H1 (cell line): ENCODE results near the gene ST6GALNAC3. TPM values are rescaled to one million over a fixed set of nuclear protein-coding genes. Genes with fewer than 3 reads are reported as not detected.

Experiments
- CBX5 ChIP-seq: fragments of 300-800, 300-1000 bp; sonication (generic); IDR thresholded peaks from 2 replicates; pipeline ENCODE4 v1.7.1; 2016; ENCODE audit warnings: antibody characterized with exemption, low read length, low read depth
- CREB1 ChIP-seq: IDR thresholded peaks from 2 replicates; pipeline ENCODE4 v1.6.1; 2012; ENCODE audit warnings: inconsistent platforms
- EGR1 ChIP-seq: IDR thresholded peaks from 2 replicates; pipeline ENCODE4 v1.6.1; 2011; ENCODE audit warnings: low read depth, low read length, borderline replicate concordance
- polyA plus RNA-seq, 7 experiments: library from polyadenylated mRNA; depleted of rRNA in 3 of 7; stranded (reverse) in 5 of 7; unstranded in 2 of 7; fragments of >200 nt in 5 of 7; fragments of 200-250 nt in 2 of 7; gene quantifications; 1 replicate in 5 of 7; 2 replicates in 1 of 7; 4 replicates in 1 of 7; pipeline versions ENCODE4 v1.2.1 to v1.2.3, GENCODE V29; 2011 to 2013; ENCODE audit warnings: missing spikeins in 2 of 7, mixed read lengths in 2 of 7
- total RNA-seq: library from RNA; stranded (reverse); fragmentation: NEBNext Ultra II Directional; extraction: Animal tissue kit (Norgen Biotek cat#: 25700); gene quantifications from 2 replicates; pipeline ENCODE4 v1.2.1, GENCODE V29; 2021
- TF ChIP-seq, protein P1 (sequence below): IDR thresholded peaks from 2 replicates; pipeline ENCODE4 v1.6.1; 2012; ENCODE audit warnings: low read length, inconsistent platforms

ST6GALNAC3 gene
- total and polyA plus RNA-seq, 2 of the 8 experiments (the other 6 are each of a cell fraction or from before 2014, with no cell fraction given) = 4.9 to 19.0 TPM

DNA sequence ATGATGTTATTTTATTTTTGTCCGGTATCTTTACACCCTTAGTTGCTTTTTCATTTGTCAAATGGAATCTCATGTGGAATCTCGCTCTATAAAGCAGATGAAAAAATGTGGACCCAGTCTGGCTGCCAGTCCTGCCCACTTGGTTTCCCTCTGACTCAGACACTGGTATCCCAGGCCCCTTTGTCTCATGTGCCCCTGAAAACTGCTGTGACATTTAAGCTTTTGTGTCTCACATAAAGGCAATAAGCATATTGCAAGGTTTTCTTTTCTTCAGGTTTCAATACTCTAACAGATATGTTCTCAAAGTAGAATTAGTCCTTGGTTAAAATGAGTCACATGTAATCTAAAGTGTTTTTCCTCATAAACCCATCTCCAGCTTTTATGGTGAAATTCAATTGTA is 183.3 kb downstream of the ST6GALNAC3 start (continued):
- TF ChIP-seq, protein P1, sequence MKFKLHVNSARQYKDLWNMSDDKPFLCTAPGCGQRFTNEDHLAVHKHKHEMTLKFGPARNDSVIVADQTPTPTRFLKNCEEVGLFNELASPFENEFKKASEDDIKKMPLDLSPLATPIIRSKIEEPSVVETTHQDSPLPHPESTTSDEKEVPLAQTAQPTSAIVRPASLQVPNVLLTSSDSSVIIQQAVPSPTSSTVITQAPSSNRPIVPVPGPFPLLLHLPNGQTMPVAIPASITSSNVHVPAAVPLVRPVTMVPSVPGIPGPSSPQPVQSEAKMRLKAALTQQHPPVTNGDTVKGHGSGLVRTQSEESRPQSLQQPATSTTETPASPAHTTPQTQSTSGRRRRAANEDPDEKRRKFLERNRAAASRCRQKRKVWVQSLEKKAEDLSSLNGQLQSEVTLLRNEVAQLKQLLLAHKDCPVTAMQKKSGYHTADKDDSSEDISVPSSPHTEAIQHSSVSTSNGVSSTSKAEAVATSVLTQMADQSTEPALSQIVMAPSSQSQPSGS = no peak
- no peak for TF ChIP-seq EGR1
- no peak for TF ChIP-seq CREB1
- TF ChIP-seq CBX5 = no peak
